ENCODE measurements around the gene CIDEA.
"Not testable (repeated sequence)": the region's sequence is repeated elsewhere in the genome, so short reads cannot be mapped to it uniquely, and the experiment has no call there.

- TF ChIP-seq CTCF (IDR thresholded peaks at IDR 0.05); ZFX (IDR thresholded peaks at IDR 0.05; ENCODE audit: borderline replicate concordance): not testable (repeated sequence)
Observed at GRCh38 chr18:12208296-12209153, 45.6 kb upstream of the CIDEA start.
